HG03039 (cell line): ENCODE data around the gene PDE6B.
"Not testable (repeated sequence)": the region's sequence is repeated elsewhere in the genome, so short reads cannot be mapped to it uniquely, and the experiment has no call there.

ENCODE experiments used
- ATAC-seq: cut with Tn5 transposase; IDR thresholded peaks from one replicate; pipeline ENCODE4 v1.9.1; 2021; ENCODE audit warnings: mild to moderate bottlenecking, moderate library complexity; ENCODE audit not compliant: unreplicated experiment

PDE6B gene

GRCh38 chr4:624705-625590 lies at the start of gene PDE6B:
Gene PDE6B, plus strand, starts transcription at chr4:625573. Its CDS starts 54 bp downstream, at chr4:625627.
- no peak for ATAC-seq

- no peak for ATAC-seq
Observed at GRCh38 chr4:576245-576821, 49.0 kb upstream of the PDE6B start, which contains the start of gene TMEM271. Gene TMEM271, minus strand, starts transcription at chr4:576295. Its CDS starts 233 bp downstream, at chr4:576062.

- ATAC-seq = no peak
Observed at GRCh38 chr4:576991-577498, 48.3 kb upstream of the PDE6B start.

- no peak for ATAC-seq
Observed at GRCh38 chr4:577499-578450, 47.6 kb upstream of the PDE6B start.

GRCh38 chr4:578451-579443 lies 46.6 kb upstream of the PDE6B start:
- ATAC-seq = no peak

GRCh38 chr4:579543-580175 lies 45.7 kb upstream of the PDE6B start:
- no peak for ATAC-seq

GRCh38 chr4:581181-581580 lies 44.2 kb upstream of the PDE6B start:
- ATAC-seq = no peak

- no peak for ATAC-seq
Observed at GRCh38 chr4:581753-582361, 43.5 kb upstream of the PDE6B start.

GRCh38 chr4:583820-584219 lies 41.6 kb upstream of the PDE6B start:
- ATAC-seq = no peak

GRCh38 chr4:587671-588350 lies 37.6 kb upstream of the PDE6B start:
- no peak for ATAC-seq

- ATAC-seq = no peak
Observed at GRCh38 chr4:588351-588849, 37.0 kb upstream of the PDE6B start.

GRCh38 chr4:589219-589963 lies 36.0 kb upstream of the PDE6B start:
- ATAC-seq = no peak

- no peak for ATAC-seq
Observed at GRCh38 chr4:590313-590841, 35.0 kb upstream of the PDE6B start.

GRCh38 chr4:592178-592577 lies 33.2 kb upstream of the PDE6B start:
- not testable (repeated sequence) for ATAC-seq

GRCh38 chr4:592825-593520 lies 32.4 kb upstream of the PDE6B start:
- no peak for ATAC-seq

- no peak for ATAC-seq
Observed at GRCh38 chr4:598925-599324, 26.4 kb upstream of the PDE6B start.

GRCh38 chr4:600166-600565 lies 25.2 kb upstream of the PDE6B start:
- no peak for ATAC-seq
